SU-DHL-6 (cell line): ENCODE data around the gene SUGCT.

ENCODE experiments used
- CTCF ChIP-seq: fragments of 200-600 bp; sonication (generic); IDR thresholded peaks from one replicate; pipeline ENCODE4 v1.5.1; 2017; ENCODE audit warnings: antibody characterized with exemption, mild to moderate bottlenecking, low read length, moderate library complexity; ENCODE audit not compliant: insufficient read depth, poor library complexity, severe bottlenecking
- EZH2phosphoT487 ChIP-seq: fragments of 200-600 bp; sonication (generic), shearing (Covaris generic); conservative IDR thresholded peaks from 2 replicates; pipeline ENCODE4 v1.6.1; 2018; ENCODE audit warnings: mild to moderate bottlenecking, antibody characterized with exemption, low read length, moderate library complexity, mixed read lengths

- TF ChIP-seq CTCF: no peak
- no peak for TF ChIP-seq EZH2phosphoT487
These were observed 348.8 kb downstream of the SUGCT start for GRCh38 chr7:40483630-40484029.
